ENCODE results near the gene EHHADH.

The EHHADH gene

GRCh38 chr3:185145511-185145910 lies 108.3 kb downstream of the EHHADH start:
- no peak for DNase-seq (ENCODE audit: low read depth)

DNA sequence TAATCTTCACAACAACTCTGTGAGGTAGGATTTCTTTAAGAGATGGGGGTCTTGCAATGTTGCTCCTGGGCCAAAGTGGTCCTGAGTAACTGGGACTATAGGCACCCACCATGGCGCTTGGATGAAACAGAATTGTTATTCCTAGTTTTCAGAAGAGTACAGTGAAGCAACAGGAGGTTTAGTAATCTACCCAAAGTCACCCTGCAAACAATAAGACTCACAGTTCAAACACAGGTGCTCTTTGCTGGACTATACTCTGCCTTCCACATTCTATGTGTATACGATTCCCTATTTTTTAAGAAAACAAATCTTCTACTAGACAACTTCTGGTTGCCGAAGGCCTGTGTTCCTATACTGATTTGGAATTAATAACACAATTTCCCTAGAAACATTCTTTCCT lies 109.1 kb downstream of the EHHADH start:
- no peak for DNase-seq (ENCODE audit: low read depth)

Data from activated T-cell treated with anti-CD3 and anti-CD28 coated beads for 48 hours (primary cell).